ENCODE measurements around the gene SMOC1.

SMOC1 gene

GRCh38 chr14:70014406-70015095 is 135.3 kb downstream of the SMOC1 start:
- DNase-seq = no peak

- no peak for DNase-seq
Observed at GRCh38 chr14:70018230-70018629, 139.0 kb downstream of the SMOC1 start.

- DNase-seq = no peak
Observed at GRCh38 chr14:70018713-70019211, 139.5 kb downstream of the SMOC1 start.

GRCh38 chr14:70019695-70020094 is 140.5 kb downstream of the SMOC1 start:
- no peak for DNase-seq

GRCh38 chr14:70020352-70021170 is 141.3 kb downstream of the SMOC1 start:
- no peak for DNase-seq

- DNase-seq = no peak
Observed at GRCh38 chr14:70021548-70022220, 142.5 kb downstream of the SMOC1 start.

GRCh38 chr14:70022771-70023445 is 143.7 kb downstream of the SMOC1 start:
- DNase-seq = no peak

- no peak for DNase-seq
Observed at GRCh38 chr14:70023871-70024270, 144.7 kb downstream of the SMOC1 start.

GRCh38 chr14:70027785-70028428 is 148.7 kb downstream of the SMOC1 start:
- peak; percentile 33 for DNase-seq

GRCh38 chr14:70029296-70030132 is 150.3 kb downstream of the SMOC1 start:
- DNase-seq = no peak

GRCh38 chr14:70032016-70032415 is 152.8 kb downstream of the SMOC1 start:
- no peak for DNase-seq

GRCh38 chr14:70032447-70032846 is 153.2 kb downstream of the SMOC1 start:
- DNase-seq = no peak

GRCh38 chr14:70033116-70033515 is 153.9 kb downstream of the SMOC1 start:
- no peak for DNase-seq

- DNase-seq = no peak
Observed at GRCh38 chr14:70033561-70033960, 154.3 kb downstream of the SMOC1 start.

- DNase-seq = no peak
Observed at GRCh38 chr14:70034257-70034656, 155.0 kb downstream of the SMOC1 start.

GRCh38 chr14:70036665-70037064 is 157.4 kb downstream of the SMOC1 start:
- no peak for DNase-seq

- no peak for DNase-seq
Observed at GRCh38 chr14:70043001-70043400, 163.8 kb downstream of the SMOC1 start.

- DNase-seq = no peak
Observed at GRCh38 chr14:70045310-70045709, 166.1 kb downstream of the SMOC1 start.

GRCh38 chr14:70045844-70046535 is 166.8 kb downstream of the SMOC1 start:
- no peak for DNase-seq

- no peak for DNase-seq
Observed at GRCh38 chr14:70047598-70048312, 168.5 kb downstream of the SMOC1 start.

All from NK-92 treated with Interleukin-12 subunit alpha and Interleukin-12 subunit beta, amount 100 ng/mL, for 24 hours (cell line).